K562 (cell line): ENCODE measurements around the gene HDHD3.

ENCODE experiments used
- ARID2 ChIP-seq: fragments of 450-650 bp; IDR thresholded peaks from 2 replicates; pipeline ENCODE4 v1.6.1; 2017; ENCODE audit warnings: antibody characterized with exemption, mild to moderate bottlenecking
- CHD1 ChIP-seq: fragments of 200-600 bp; sonication (generic); IDR thresholded peaks from one replicate; pipeline ENCODE4 v1.6.1; 2012; ENCODE audit warnings: mild to moderate bottlenecking, moderate library complexity, low read length, inconsistent platforms
- ELF1 ChIP-seq: fragments of 200-800 bp; sonication (Bioruptor generic); IDR thresholded peaks from 2 replicates; pipeline ENCODE4 v1.6.1; 2016; ENCODE audit warnings: missing genetic modification characterization, missing compliant biosample characterization
- LEF1 ChIP-seq: fragments of 450-650 bp; IDR thresholded peaks from 2 replicates; pipeline ENCODE4 v1.6.1; 2016; ENCODE audit warnings: mild to moderate bottlenecking
- NR2C2 ChIP-seq, 2 experiments: fragments of 200-800 bp in 1 of 2; sonication (Bioruptor generic) in 1 of 2; sonication (generic) in 1 of 2; formaldehyde crosslinking in 1 of 2; IDR thresholded peaks; 2 replicates each; pipeline versions ENCODE4 v1.6.1 to v1.8.0; 2016 to 2022; ENCODE audit warnings: mild to moderate bottlenecking in 1 of 2, missing compliant biosample characterization in 1 of 2, missing genetic modification characterization in 1 of 2, missing genetic modification reagents in 1 of 2
- RAD21 ChIP-seq, 2 experiments: fragments of 250-450 bp in 1 of 2; fragments of 450-650 bp in 1 of 2; sonication (Bioruptor Pico) in 1 of 2; formaldehyde crosslinking in 1 of 2; IDR thresholded peaks in 1 of 2; conservative IDR thresholded peaks in 1 of 2; 2 replicates each; pipeline versions ENCODE4 v1.4.0 to v1.8.0; 2020 to 2022; ENCODE audit warnings: mild to moderate bottlenecking in 2 of 2, moderate library complexity in 1 of 2
- RBM22 ChIP-seq: fragments of 200-400 bp; formaldehyde crosslinking; IDR thresholded peaks from 2 replicates; pipeline ENCODE4 v1.6.1; 2018; ENCODE audit warnings: low read length, low read depth; ENCODE audit not compliant: poor library complexity, severe bottlenecking
- RFX1 ChIP-seq: fragments of 450-650 bp; IDR thresholded peaks from 2 replicates; pipeline ENCODE4 v1.6.1; 2016; ENCODE audit warnings: mild to moderate bottlenecking, moderate library complexity
- YBX1 ChIP-seq: fragments of 450-650 bp; IDR thresholded peaks from 2 replicates; pipeline ENCODE4 v1.7.1; 2016; ENCODE audit warnings: mild to moderate bottlenecking
- ZNF134 ChIP-seq: fragments of 250-450 bp; sonication (Bioruptor Pico); conservative IDR thresholded peaks from 2 replicates; pipeline ENCODE4 v1.4.0; 2020
- ZNF57 ChIP-seq: fragments of 450-650 bp; formaldehyde crosslinking; IDR thresholded peaks from 2 replicates; pipeline ENCODE4 v1.4.0; 2020; ENCODE audit warnings: mild to moderate bottlenecking, moderate library complexity
- TF ChIP-seq, protein P1 (sequence below), 3 experiments: IDR thresholded peaks in 2 of 3; conservative IDR thresholded peaks in 1 of 3; 2 replicates each; pipeline ENCODE4 v1.5.1; 2011 to 2012; ENCODE audit warnings: low read length in 3 of 3, mild to moderate bottlenecking in 3 of 3, control low read depth in 2 of 3, improper control_type of control experiment in 1 of 3, inconsistent platforms in 1 of 3, low read depth in 1 of 3, mixed read lengths in 1 of 3, moderate library complexity in 1 of 3; ENCODE audit not compliant: insufficient read depth in 2 of 3
- TF ChIP-seq, protein P2 (sequence below): sonication (generic); formaldehyde crosslinking; IDR thresholded peaks from 2 replicates; pipeline ENCODE4 v1.8.0; 2023; ENCODE audit warnings: missing genetic modification reagents, mild to moderate bottlenecking, borderline replicate concordance

DNA sequence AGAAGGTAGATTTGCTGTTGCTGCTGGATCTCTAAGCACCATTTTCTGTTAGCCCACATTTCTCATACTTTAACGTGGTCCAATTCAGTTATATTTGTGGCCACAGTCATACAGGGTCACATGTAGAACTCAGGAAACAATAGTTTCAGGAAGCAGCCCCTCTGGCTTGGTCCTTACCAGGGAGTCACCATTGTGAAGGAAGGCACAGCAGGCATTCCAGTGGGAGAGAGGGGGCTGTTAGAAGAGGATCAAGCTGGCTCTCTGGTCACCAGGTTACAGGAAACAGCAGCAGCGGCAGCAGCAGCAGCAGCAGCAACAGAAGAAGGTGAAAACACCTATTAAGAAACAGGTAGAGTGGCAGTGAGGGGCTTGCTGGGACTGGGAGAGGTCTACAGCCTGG lies 48.3 kb upstream of the HDHD3 start:
- TF ChIP-seq ARID2 (no peak), ZNF134 (CRISPR knock-in tag) (no peak), ZNF57 (CRISPR knock-in tag) (no peak), RFX1 (no peak), RAD21 (CRISPR knock-in tag; conservative IDR thresholded peaks at IDR 0.05 in 1 of 2, IDR thresholded peaks at IDR 0.05 in 1 of 2) (no peak), ELF1 (tag) (no peak), NR2C2 (CRISPR knock-in tag; IDR thresholded peaks at IDR 0.05) (no peak), NR2C2 (tag; IDR thresholded peaks at IDR 0.05) (no peak), RBM22 (no peak), CHD1 (no peak), YBX1 (no peak), LEF1 (no peak)
- TF ChIP-seq, protein P1, sequence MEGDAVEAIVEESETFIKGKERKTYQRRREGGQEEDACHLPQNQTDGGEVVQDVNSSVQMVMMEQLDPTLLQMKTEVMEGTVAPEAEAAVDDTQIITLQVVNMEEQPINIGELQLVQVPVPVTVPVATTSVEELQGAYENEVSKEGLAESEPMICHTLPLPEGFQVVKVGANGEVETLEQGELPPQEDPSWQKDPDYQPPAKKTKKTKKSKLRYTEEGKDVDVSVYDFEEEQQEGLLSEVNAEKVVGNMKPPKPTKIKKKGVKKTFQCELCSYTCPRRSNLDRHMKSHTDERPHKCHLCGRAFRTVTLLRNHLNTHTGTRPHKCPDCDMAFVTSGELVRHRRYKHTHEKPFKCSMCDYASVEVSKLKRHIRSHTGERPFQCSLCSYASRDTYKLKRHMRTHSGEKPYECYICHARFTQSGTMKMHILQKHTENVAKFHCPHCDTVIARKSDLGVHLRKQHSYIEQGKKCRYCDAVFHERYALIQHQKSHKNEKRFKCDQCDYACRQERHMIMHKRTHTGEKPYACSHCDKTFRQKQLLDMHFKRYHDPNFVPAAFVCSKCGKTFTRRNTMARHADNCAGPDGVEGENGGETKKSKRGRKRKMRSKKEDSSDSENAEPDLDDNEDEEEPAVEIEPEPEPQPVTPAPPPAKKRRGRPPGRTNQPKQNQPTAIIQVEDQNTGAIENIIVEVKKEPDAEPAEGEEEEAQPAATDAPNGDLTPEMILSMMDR (IDR thresholded peaks at IDR 0.05 in 2 of 3, conservative IDR thresholded peaks at IDR 0.05 in 1 of 3; ENCODE audit: insufficient read depth in 2 of 3, low read depth in 1 of 3, low read length in 3 of 3), result no peak
- TF ChIP-seq, protein P2, sequence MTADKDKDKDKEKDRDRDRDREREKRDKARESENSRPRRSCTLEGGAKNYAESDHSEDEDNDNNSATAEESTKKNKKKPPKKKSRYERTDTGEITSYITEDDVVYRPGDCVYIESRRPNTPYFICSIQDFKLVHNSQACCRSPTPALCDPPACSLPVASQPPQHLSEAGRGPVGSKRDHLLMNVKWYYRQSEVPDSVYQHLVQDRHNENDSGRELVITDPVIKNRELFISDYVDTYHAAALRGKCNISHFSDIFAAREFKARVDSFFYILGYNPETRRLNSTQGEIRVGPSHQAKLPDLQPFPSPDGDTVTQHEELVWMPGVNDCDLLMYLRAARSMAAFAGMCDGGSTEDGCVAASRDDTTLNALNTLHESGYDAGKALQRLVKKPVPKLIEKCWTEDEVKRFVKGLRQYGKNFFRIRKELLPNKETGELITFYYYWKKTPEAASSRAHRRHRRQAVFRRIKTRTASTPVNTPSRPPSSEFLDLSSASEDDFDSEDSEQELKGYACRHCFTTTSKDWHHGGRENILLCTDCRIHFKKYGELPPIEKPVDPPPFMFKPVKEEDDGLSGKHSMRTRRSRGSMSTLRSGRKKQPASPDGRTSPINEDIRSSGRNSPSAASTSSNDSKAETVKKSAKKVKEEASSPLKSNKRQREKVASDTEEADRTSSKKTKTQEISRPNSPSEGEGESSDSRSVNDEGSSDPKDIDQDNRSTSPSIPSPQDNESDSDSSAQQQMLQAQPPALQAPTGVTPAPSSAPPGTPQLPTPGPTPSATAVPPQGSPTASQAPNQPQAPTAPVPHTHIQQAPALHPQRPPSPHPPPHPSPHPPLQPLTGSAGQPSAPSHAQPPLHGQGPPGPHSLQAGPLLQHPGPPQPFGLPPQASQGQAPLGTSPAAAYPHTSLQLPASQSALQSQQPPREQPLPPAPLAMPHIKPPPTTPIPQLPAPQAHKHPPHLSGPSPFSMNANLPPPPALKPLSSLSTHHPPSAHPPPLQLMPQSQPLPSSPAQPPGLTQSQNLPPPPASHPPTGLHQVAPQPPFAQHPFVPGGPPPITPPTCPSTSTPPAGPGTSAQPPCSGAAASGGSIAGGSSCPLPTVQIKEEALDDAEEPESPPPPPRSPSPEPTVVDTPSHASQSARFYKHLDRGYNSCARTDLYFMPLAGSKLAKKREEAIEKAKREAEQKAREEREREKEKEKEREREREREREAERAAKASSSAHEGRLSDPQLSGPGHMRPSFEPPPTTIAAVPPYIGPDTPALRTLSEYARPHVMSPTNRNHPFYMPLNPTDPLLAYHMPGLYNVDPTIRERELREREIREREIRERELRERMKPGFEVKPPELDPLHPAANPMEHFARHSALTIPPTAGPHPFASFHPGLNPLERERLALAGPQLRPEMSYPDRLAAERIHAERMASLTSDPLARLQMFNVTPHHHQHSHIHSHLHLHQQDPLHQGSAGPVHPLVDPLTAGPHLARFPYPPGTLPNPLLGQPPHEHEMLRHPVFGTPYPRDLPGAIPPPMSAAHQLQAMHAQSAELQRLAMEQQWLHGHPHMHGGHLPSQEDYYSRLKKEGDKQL (CRISPR knock-in tag), result no peak
